Naive thymus-derived CD4-positive, alpha-beta T cell (primary cell): ENCODE measurements around the gene CDNF. TPM values are rescaled to one million over a fixed set of nuclear protein-coding genes. Genes with fewer than 3 reads are reported as not detected.
A peak's percentile ranks its signal among the peaks of the same experiment; 100 is the strongest.

ENCODE experiments used
- ATAC-seq: fragments of 150-1000 bp; cut with Tn5 transposase; 2 replicates; pipeline ENCODE4 v1.10.0; 2021; ENCODE audit warnings: mild to moderate bottlenecking, moderate library complexity
- CTCF ChIA-PET: fragments of 350-600 bp; sonication (Branson Sonifier 250); formaldehyde crosslinking; loops from one replicate; lab custom pipeline; 2021; ENCODE audit warnings: antibody characterized with exemption; lab: Charles Lee
- POLR2A ChIA-PET: fragments of 350-600 bp; sonication (Branson Sonifier 250); formaldehyde crosslinking; loops from one replicate; lab custom pipeline; 2021; ENCODE audit warnings: antibody characterized with exemption, inconsistent platforms; lab: Charles Lee
- DNase-seq, 9 donors: peaks; one replicate each; pipeline versions ENCODE4 v3.0.0 to v3.0.0-alpha.2; 2020 to 2022; ENCODE audit warnings: mixed read lengths in 1 of 9
- H3K27ac ChIP-seq: one replicate; pipeline ENCODE4 v1.7.0; 2013; ENCODE audit warnings: mild to moderate bottlenecking, low read depth, low read length, moderate library complexity
- H3K27me3 ChIP-seq, 2 donors: one replicate each; pipeline ENCODE4 v1.7.0; 2013; ENCODE audit warnings: low read length in 2 of 2, mild to moderate bottlenecking in 2 of 2, moderate library complexity in 2 of 2; ENCODE audit not compliant: control insufficient read depth in 2 of 2, insufficient read depth in 2 of 2
- H3K36me3 ChIP-seq, 3 experiments: 1 replicate in 2 of 3; 2 replicates in 1 of 3; pipeline ENCODE4 v1.7.0; 2013; ENCODE audit warnings: low read length in 3 of 3, mild to moderate bottlenecking in 3 of 3, moderate library complexity in 1 of 3; ENCODE audit not compliant: insufficient read depth in 3 of 3, control insufficient read depth in 2 of 3
- H3K4me1 ChIP-seq, 2 donors: one replicate each; pipeline ENCODE4 v1.7.0; 2013; ENCODE audit warnings: low read length in 2 of 2, mild to moderate bottlenecking in 2 of 2, moderate library complexity in 1 of 2; ENCODE audit not compliant: control insufficient read depth in 2 of 2, insufficient read depth in 2 of 2
- H3K4me3 ChIP-seq: 2 replicates; pipeline ENCODE4 v1.7.0; 2013; ENCODE audit warnings: mild to moderate bottlenecking, low read length
- H3K9me3 ChIP-seq, 3 experiments: 1 replicate in 2 of 3; 2 replicates in 1 of 3; pipeline ENCODE4 v1.7.0; 2013; ENCODE audit warnings: low read length in 3 of 3; ENCODE audit not compliant: control insufficient read depth in 2 of 3
- H3K27ac Mint-ChIP-seq, 9 donors: one replicate each; pipeline ENCODE4 v1.8.0; 2020 to 2022; ENCODE audit warnings: mixed read lengths in 9 of 9, mild to moderate bottlenecking in 8 of 9, moderate library complexity in 5 of 9, inconsistent platforms in 2 of 9
- H3K27me3 Mint-ChIP-seq, 5 donors: one replicate each; pipeline ENCODE4 v1.8.0; 2021 to 2022; ENCODE audit warnings: mixed read lengths in 5 of 5, mild to moderate bottlenecking in 1 of 5
- H3K36me3 Mint-ChIP-seq, 5 donors: one replicate each; pipeline ENCODE4 v1.8.0; 2020 to 2022; ENCODE audit warnings: mixed read lengths in 5 of 5, mild to moderate bottlenecking in 3 of 5, inconsistent platforms in 1 of 5
- H3K4me1 Mint-ChIP-seq, 7 donors: one replicate each; pipeline ENCODE4 v1.8.0; 2020 to 2022; ENCODE audit warnings: mixed read lengths in 7 of 7, mild to moderate bottlenecking in 3 of 7, inconsistent platforms in 1 of 7
- H3K4me3 Mint-ChIP-seq, 10 donors: one replicate each; pipeline ENCODE4 v1.8.0; 2020 to 2022; ENCODE audit warnings: mild to moderate bottlenecking in 10 of 10, mixed read lengths in 10 of 10, moderate library complexity in 6 of 10, inconsistent platforms in 2 of 10
- H3K9me3 Mint-ChIP-seq, 11 donors: one replicate each; pipeline ENCODE4 v1.8.0; 2020 to 2022; ENCODE audit warnings: mixed read lengths in 11 of 11, mild to moderate bottlenecking in 4 of 11, inconsistent platforms in 1 of 11, moderate library complexity in 1 of 11
- intact Hi-C, 2 donors: fragments of 100-400 bp; cut with micrococcal nuclease; formaldehyde crosslinking; loops; one replicate each; pipeline ENCODE4 v1.15.1; 2023
- polyA plus RNA-seq, 2 donors: library from polyadenylated mRNA; unstranded; fragments of 300-500 nt; fragmentation: Illumina TruSeq; gene quantifications; one replicate each; pipeline ENCODE4 v1.2.3, GENCODE V29; 2021
- total RNA-seq, 6 experiments: library from RNA in 5 of 6; stranded (reverse) in 5 of 6; gene quantifications; 1 replicate in 5 of 6; 2 replicates in 1 of 6; pipeline ENCODE4 v1.2.3 and lab custom pipeline; 2021 to 2026

The CDNF gene
- total and polyA plus RNA-seq, 7 experiments from 2014 or later, result 1.0 to 8.4 (median 4.9) TPM

GRCh38 chr10:14772399-14772798 is 65.4 kb downstream of the CDNF start:
- Histone ChIP-seq H3K27ac (no peak overlapping the region), H3K27me3 (no peaks in the 10 kb centered on the region), H3K9me3 (no peaks in the 10 kb centered on the region), H3K36me3 (no peaks in the 10 kb centered on the region), H3K4me3 (no peak overlapping the region), H3K4me1 (no peaks in the 10 kb centered on the region)
- POLR2A ChIA-PET, result no interaction called here
- CTCF ChIA-PET, result no interaction called here
- ATAC-seq (no peak), DNase-seq (no peak)
- intact Hi-C loops, result no loop called here
- H3K27me3 Mint-ChIP-seq, result peaks cover 0 to 19% (median 0%) of the 10 kb centered on the region in 5 donors
- H3K9me3 Mint-ChIP-seq, result peaks cover 0 to 4% (median 0%) of the 10 kb centered on the region in 11 donors
- H3K36me3 Mint-ChIP-seq, result no peaks in the 10 kb centered on the region
- no peak overlapping the region for H3K4me3 Mint-ChIP-seq
- peak overlapping the region in 3 of 9 donors; percentile 0 to 42 (median 24) for H3K27ac Mint-ChIP-seq
- peaks cover 0 to 13% (median 6%) of the 10 kb centered on the region in 7 donors for H3K4me1 Mint-ChIP-seq

- Histone ChIP-seq H3K4me3 (no peak overlapping the region), H3K27ac (no peak overlapping the region), H3K4me1 (no peaks in the 10 kb centered on the region), H3K27me3 (no peaks in the 10 kb centered on the region), H3K9me3 (no peaks in the 10 kb centered on the region), H3K36me3 (no peaks in the 10 kb centered on the region)
- ChIA-PET CTCF (interaction anchor here (1.2 kb wide), 1 partner anchor 10 kb away, joined by 3 read pairs; no protein-coding TSS in a partner anchor), POLR2A (interaction anchor here (0.6 to 0.7 kb wide), 2 partner anchors 75 to 164 kb away, joined by 3 read pairs; no protein-coding TSS in a partner anchor)
- no peak overlapping the region for H3K4me3 Mint-ChIP-seq
- H3K27ac Mint-ChIP-seq, result no peak overlapping the region
- peaks cover 0 to 13% (median 6%) of the 10 kb centered on the region in 7 donors for H3K4me1 Mint-ChIP-seq
- H3K9me3 Mint-ChIP-seq, result peaks cover 0 to 4% (median 0%) of the 10 kb centered on the region in 11 donors
- H3K36me3 Mint-ChIP-seq, result no peaks in the 10 kb centered on the region
- intact Hi-C loops, result no loop called here
- H3K27me3 Mint-ChIP-seq, result peaks cover 0 to 25% (median 0%) of the 10 kb centered on the region in 5 donors
- no peak for DNase-seq
- ATAC-seq, result no peak
Observed at GRCh38 chr10:14770927-14771326, 66.9 kb downstream of the CDNF start.

Other genes starting within 250 kb of the CDNF start
- 100 to 1,000 TPM; 167 to 231 (median 189) TPM for gene FAM107B, start 63.1 kb downstream of the CDNF start, total RNA-seq
- 100 to 1,000 TPM; 213 to 236 TPM for gene FAM107B, start 63.1 kb downstream of the CDNF start, polyA plus RNA-seq
- gene HSPA14, start 269 bp upstream of the CDNF start, total RNA-seq, result 10 to 100 TPM; 14.1 to 23.8 (median 17.6) TPM
- gene HSPA14, start 269 bp upstream of the CDNF start, polyA plus RNA-seq, result 10 to 100 TPM; 14.9 to 18.2 TPM
- 10 to 100 TPM; 16.2 to 31.4 (median 21.9) TPM for gene MSANTD7, start 269 bp upstream of the CDNF start, total RNA-seq
- 1 to 10 TPM; 7.6 to 8.3 TPM for gene MSANTD7, start 269 bp upstream of the CDNF start, polyA plus RNA-seq
- 10 to 100 TPM in 1 of 5 experiments, 1 to 10 TPM in 4; 2.4 to 25.0 (median 6.8) TPM for gene SUV39H2, start 40.8 kb upstream of the CDNF start, total RNA-seq
- gene SUV39H2, start 40.8 kb upstream of the CDNF start, polyA plus RNA-seq, result 1 to 10 TPM; 6.4 to 7.2 TPM
- 10 to 100 TPM; 16.4 to 38.7 (median 24.2) TPM for gene DCLRE1C, start 116.1 kb upstream of the CDNF start, total RNA-seq
- 10 to 100 TPM; 18.1 to 32.1 TPM for gene DCLRE1C, start 116.1 kb upstream of the CDNF start, polyA plus RNA-seq
- 1 to 10 TPM in 2 of 5 experiments, not detected in 3; 1.2 to 1.9 TPM for gene MEIG1, start 121.4 kb upstream of the CDNF start, total RNA-seq
- gene MEIG1, start 121.4 kb upstream of the CDNF start, polyA plus RNA-seq, result 1 to 10 TPM in 1 of 2 donors, not detected in 1; 1.3 TPM
- gene OLAH, start 205.9 kb upstream of the CDNF start, total RNA-seq, result 1 to 10 TPM in 1 of 5 experiments, not detected in 4; 3.0 TPM
- gene OLAH, start 205.9 kb upstream of the CDNF start, polyA plus RNA-seq, result not detected